ENCODE measurements around the gene RASA3. TPM values are rescaled to one million over a fixed set of nuclear protein-coding genes. Genes with fewer than 3 reads are reported as not detected.

The RASA3 gene
- total RNA-seq, 1 experiment from 2014 or later: 9.1 TPM

- intact Hi-C loops (cut with micrococcal nuclease): no loop called here
- ChIA-PET CTCF (no interaction called here), POLR2A (no interaction called here)
- BruUV-seq (replicated peaks): no TSS peak
- Mint-ChIP-seq H3K36me3 (ENCODE audit: insufficient read depth, unreplicated experiment) (no peaks in the 10 kb centered on the region), H3K27ac (ENCODE audit: low read depth, unreplicated experiment) (peak overlapping the region; percentile 67), H3K27me3 (ENCODE audit: insufficient read depth, unreplicated experiment) (no peaks in the 10 kb centered on the region), H3K9me3 (ENCODE audit: unreplicated experiment) (peaks cover 12% of the 10 kb centered on the region), H3K4me3 (ENCODE audit: unreplicated experiment) (no peak overlapping the region), H3K4me1 (ENCODE audit: insufficient read depth, unreplicated experiment) (peaks cover 9% of the 10 kb centered on the region)
- TF ChIP-seq CTCF (IDR thresholded peaks at IDR 0.05; ENCODE audit: unreplicated experiment): no peak
- DNase-seq (ENCODE audit: unreplicated experiment): no peak
Observed at GRCh38 chr13:114095486-114095885, 36.9 kb downstream of the RASA3 start.

GRCh38 chr13:114093118-114093517 is 39.3 kb downstream of the RASA3 start:
- ChIA-PET POLR2A (no interaction called here), CTCF (no interaction called here)
- DNase-seq (ENCODE audit: unreplicated experiment): no peak
- Mint-ChIP-seq H3K27ac (ENCODE audit: low read depth, unreplicated experiment) (no peak overlapping the region), H3K4me1 (ENCODE audit: insufficient read depth, unreplicated experiment) (peaks cover 2% of the 10 kb centered on the region), H3K9me3 (ENCODE audit: unreplicated experiment) (peaks cover 12% of the 10 kb centered on the region), H3K27me3 (ENCODE audit: insufficient read depth, unreplicated experiment) (no peaks in the 10 kb centered on the region), H3K4me3 (ENCODE audit: unreplicated experiment) (no peak overlapping the region), H3K36me3 (ENCODE audit: insufficient read depth, unreplicated experiment) (no peaks in the 10 kb centered on the region)
- intact Hi-C loops (cut with micrococcal nuclease): no loop called here
- BruUV-seq (replicated peaks): no TSS peak
- no peak for TF ChIP-seq CTCF (IDR thresholded peaks at IDR 0.05; ENCODE audit: unreplicated experiment)

GRCh38 chr13:114092468-114092867 is 40.0 kb downstream of the RASA3 start:
- Mint-ChIP-seq H3K27me3 (ENCODE audit: insufficient read depth, unreplicated experiment) (no peaks in the 10 kb centered on the region), H3K4me3 (ENCODE audit: unreplicated experiment) (no peak overlapping the region), H3K9me3 (ENCODE audit: unreplicated experiment) (peaks cover 12% of the 10 kb centered on the region), H3K27ac (ENCODE audit: low read depth, unreplicated experiment) (no peak overlapping the region), H3K4me1 (ENCODE audit: insufficient read depth, unreplicated experiment) (no peaks in the 10 kb centered on the region), H3K36me3 (ENCODE audit: insufficient read depth, unreplicated experiment) (no peaks in the 10 kb centered on the region)
- intact Hi-C loops (cut with micrococcal nuclease): no loop called here
- no peak for DNase-seq (ENCODE audit: unreplicated experiment)
- POLR2A ChIA-PET: no interaction called here
- no TSS peak for BruUV-seq (replicated peaks)
- TF ChIP-seq CTCF (IDR thresholded peaks at IDR 0.05; ENCODE audit: unreplicated experiment): no peak
- CTCF ChIA-PET: no interaction called here

GRCh38 chr13:114090476-114090875 is 41.9 kb downstream of the RASA3 start:
- no peak overlapping the region for H3K27ac Mint-ChIP-seq (ENCODE audit: low read depth, unreplicated experiment)
- H3K27me3 Mint-ChIP-seq (ENCODE audit: insufficient read depth, unreplicated experiment): no peaks in the 10 kb centered on the region
- H3K36me3 Mint-ChIP-seq (ENCODE audit: insufficient read depth, unreplicated experiment): no peaks in the 10 kb centered on the region
- BruUV-seq (replicated peaks): no TSS peak
- no peak for DNase-seq (ENCODE audit: unreplicated experiment)
- ChIA-PET POLR2A (no interaction called here), CTCF (no interaction called here)
- H3K4me3 Mint-ChIP-seq (ENCODE audit: unreplicated experiment): no peak overlapping the region
- intact Hi-C loops (cut with micrococcal nuclease): no loop called here
- H3K9me3 Mint-ChIP-seq (ENCODE audit: unreplicated experiment): peaks cover 12% of the 10 kb centered on the region
- TF ChIP-seq CTCF (IDR thresholded peaks at IDR 0.05; ENCODE audit: unreplicated experiment): no peak
- H3K4me1 Mint-ChIP-seq (ENCODE audit: insufficient read depth, unreplicated experiment): no peaks in the 10 kb centered on the region

Data from MCF 10A (cell line).